IPS-11a (cell line): ENCODE data around the gene MTMR8.

Experiments
- H3K4me3 ChIP-seq: one replicate; pipeline ENCODE4 v1.5.1; 2013; ENCODE audit warnings: low read depth, low read length, control low read depth

MTMR8 gene

GRCh38 chrX:64321507-64321906, 73.7 kb downstream of the MTMR8 start:
- H3K4me3 ChIP-seq: no peak overlapping the region

- H3K4me3 ChIP-seq: no peak overlapping the region
Measured at GRCh38 chrX:64313624-64314023, 81.6 kb downstream of the MTMR8 start.

GRCh38 chrX:64306712-64307111, 88.5 kb downstream of the MTMR8 start:
- H3K4me3 ChIP-seq: no peak overlapping the region

- H3K4me3 ChIP-seq: no peak overlapping the region
Measured at GRCh38 chrX:64291123-64291522, 104.1 kb downstream of the MTMR8 start.

- H3K4me3 ChIP-seq: no peak overlapping the region
Measured at GRCh38 chrX:64265265-64265664, 130.0 kb downstream of the MTMR8 start.

- no peak within 1 kb of the TSS for H3K4me3 ChIP-seq
Measured at GRCh38 chrX:64230123-64230970, 164.9 kb downstream of the MTMR8 start, which contains the start of gene ASB12. Gene ASB12, minus strand, starts transcription at chrX:64230607. Its CDS starts 4,957 bp downstream, at chrX:64225650.

GRCh38 chrX:64229154-64229553, 166.1 kb downstream of the MTMR8 start:
- H3K4me3 ChIP-seq: no peak overlapping the region
